ENCODE results near the gene BAX. TPM values are rescaled to one million over a fixed set of nuclear protein-coding genes. Genes with fewer than 3 reads are reported as not detected.

The BAX gene
- total and polyA plus RNA-seq, 8 donors, result 20.3 to 48.1 (median 30.7) TPM

- Histone ChIP-seq H3K36me3 (peaks cover 0 to 13% (median 12%) of the 10 kb centered on the region in 3 donors), H3K4me1 (no peaks in the 10 kb centered on the region), H3K27ac (no peak overlapping the region), H3K27me3 (no peaks in the 10 kb centered on the region), H3K9me3 (no peaks in the 10 kb centered on the region), H3K4me3 (no peak overlapping the region)
- no peak for TF ChIP-seq CTCF (IDR thresholded peaks at IDR 0.05)
- ATAC-seq (no peak), DNase-seq (no peak), FAIRE-seq (no peak)
- 95% methylated on average over 22 of the region's 22 CpGs for WGBS, 2 donors
- intact Hi-C loops (cut with DNase I), result no loop called here
Measured at GRCh38 chr19:49006905-49007304, 52.2 kb downstream of the BAX start.

- no peak for FAIRE-seq
- peaks cover 0 to 13% (median 4%) of the 10 kb centered on the region in 3 donors for H3K36me3 ChIP-seq
- 95% methylated on average over 14 to 18 of the region's 18 CpGs for WGBS, 2 donors
Measured at GRCh38 chr19:49009828-49010227, 55.2 kb downstream of the BAX start.

GRCh38 chr19:49010453-49010852 is 55.8 kb downstream of the BAX start:
- Histone ChIP-seq H3K27me3 (no peaks in the 10 kb centered on the region), H3K9me3 (no peaks in the 10 kb centered on the region), H3K27ac (no peak overlapping the region), H3K4me3 (no peak overlapping the region), H3K36me3 (peaks cover 0 to 13% (median 0%) of the 10 kb centered on the region in 3 donors), H3K4me1 (no peaks in the 10 kb centered on the region)
- FAIRE-seq, result no peak
- no peak for DNase-seq
- WGBS, 2 donors, result 92% methylated on average over 18 of the region's 18 CpGs
- TF ChIP-seq CTCF (IDR thresholded peaks at IDR 0.05), result no peak
- no peak for ATAC-seq
- intact Hi-C loops (cut with DNase I), result no loop called here

More at GRCh38 chr19:49009828-49010227, 55.2 kb downstream of the BAX start:
- intact Hi-C loops (cut with DNase I), result no loop called here
- ATAC-seq (no peak), DNase-seq (no peak)
- Histone ChIP-seq H3K9me3 (no peaks in the 10 kb centered on the region), H3K4me3 (no peak overlapping the region), H3K27ac (no peak overlapping the region), H3K27me3 (no peaks in the 10 kb centered on the region), H3K4me1 (no peaks in the 10 kb centered on the region)
- no peak for TF ChIP-seq CTCF (IDR thresholded peaks at IDR 0.05)

- FAIRE-seq, result no peak
- H3K36me3 ChIP-seq, result peaks cover 0 to 13% (median 0%) of the 10 kb centered on the region in 3 donors
- no peaks in the 10 kb centered on the region for H3K4me1 ChIP-seq
- intact Hi-C loops (cut with DNase I), result no loop called here
- ATAC-seq, result no peak
- TF ChIP-seq CTCF (IDR thresholded peaks at IDR 0.05), result no peak
- WGBS, 2 donors, result 87 to 93% methylated on average over 17 of the region's 17 CpGs
- DNase-seq, result no peak
- no peaks in the 10 kb centered on the region for H3K9me3 ChIP-seq
- no peak overlapping the region for H3K4me3 ChIP-seq
- H3K27ac ChIP-seq, result no peak overlapping the region
- H3K27me3 ChIP-seq, result no peaks in the 10 kb centered on the region
Measured at GRCh38 chr19:49011194-49011593, 56.5 kb downstream of the BAX start.

Small RNA genes within 50 kb of the gene (microRNA-seq; reads per million reads assigned to microRNA genes)
- gene MIR6798, result 0 reads per million in 2 donors

Other genes starting within 250 kb of the BAX start
- gene MAMSTR, start 235.2 kb upstream of the BAX start, total RNA-seq, result 1 to 10 TPM in 2 of 6 donors, under 1 TPM in 4; 0.51 to 2.6 (median 0.84) TPM
- gene MAMSTR, start 235.2 kb upstream of the BAX start, polyA plus RNA-seq, result 1 to 10 TPM; 1.5 to 2.3 TPM
- 1 to 10 TPM; 5.3 to 9.6 (median 6.5) TPM for gene RASIP1, start 214.3 kb upstream of the BAX start, total RNA-seq
- 10 to 100 TPM; 16.2 to 40.9 TPM for gene RASIP1, start 214.3 kb upstream of the BAX start, polyA plus RNA-seq
- gene IZUMO1, start 208.0 kb upstream of the BAX start, total RNA-seq, result 1 to 10 TPM in 4 of 6 donors, under 1 TPM in 2; 0.73 to 4.6 (median 1.9) TPM
- gene IZUMO1, start 208.0 kb upstream of the BAX start, polyA plus RNA-seq, result 1 to 10 TPM; 1.9 to 3.8 TPM
- gene FUT1, start 202.2 kb upstream of the BAX start, total RNA-seq, result 10 to 100 TPM in 4 of 6 donors, 1 to 10 TPM in 2; 6.5 to 29.7 (median 12.6) TPM
- gene FUT1, start 202.2 kb upstream of the BAX start, polyA plus RNA-seq, result 10 to 100 TPM in 1 of 2 donors, 1 to 10 TPM in 1; 7.7 to 12.7 TPM
- under 1 TPM in 1 of 6 donors, not detected in 5; 0.51 TPM for gene FGF21, start 199.4 kb upstream of the BAX start, total RNA-seq
- not detected for gene FGF21, start 199.4 kb upstream of the BAX start, polyA plus RNA-seq
- gene BCAT2, start 143.8 kb upstream of the BAX start, total RNA-seq, result 10 to 100 TPM; 26.6 to 53.8 (median 36.3) TPM
- 10 to 100 TPM; 59.7 to 91.8 TPM for gene BCAT2, start 143.8 kb upstream of the BAX start, polyA plus RNA-seq
- 1 to 10 TPM in 4 of 6 donors, under 1 TPM in 2; 0.69 to 4.0 (median 1.7) TPM for gene HSD17B14, start 118.4 kb upstream of the BAX start, total RNA-seq
- gene HSD17B14, start 118.4 kb upstream of the BAX start, polyA plus RNA-seq, result 10 to 100 TPM in 1 of 2 donors, 1 to 10 TPM in 1; 8.5 to 25.4 TPM
- 10 to 100 TPM in 2 of 6 donors, 1 to 10 TPM in 4; 5.9 to 19.7 (median 8.7) TPM for gene PLEKHA4, start 86.3 kb upstream of the BAX start, total RNA-seq
- 10 to 100 TPM; 18.2 to 28.3 TPM for gene PLEKHA4, start 86.3 kb upstream of the BAX start, polyA plus RNA-seq
- 10 to 100 TPM in 5 of 6 donors, 1 to 10 TPM in 1; 8.1 to 20.6 (median 12.4) TPM for gene PPP1R15A, start 82.5 kb upstream of the BAX start, total RNA-seq
- 10 to 100 TPM; 28.2 to 53.2 TPM for gene PPP1R15A, start 82.5 kb upstream of the BAX start, polyA plus RNA-seq
- under 1 TPM in 1 of 6 donors, not detected in 5; 0.35 TPM for gene TULP2, start 56.1 kb upstream of the BAX start, total RNA-seq
- not detected for gene TULP2, start 56.1 kb upstream of the BAX start, polyA plus RNA-seq
- gene NUCB1, start 54.6 kb upstream of the BAX start, total RNA-seq, result 100 to 1,000 TPM in 2 of 6 donors, 10 to 100 TPM in 4; 60.9 to 136 (median 79.8) TPM
- gene NUCB1, start 54.6 kb upstream of the BAX start, polyA plus RNA-seq, result 100 to 1,000 TPM; 103 to 118 TPM
- gene DHDH, start 21.2 kb upstream of the BAX start, total RNA-seq, result under 1 TPM in 1 of 6 donors, not detected in 5; 0.28 TPM
- 1 to 10 TPM in 1 of 2 donors, under 1 TPM in 1; 0.30 to 1.0 TPM for gene DHDH, start 21.2 kb upstream of the BAX start, polyA plus RNA-seq
- gene FTL, start 10.4 kb downstream of the BAX start, total RNA-seq, result 1,000 to 10,000 TPM in 1 of 6 donors, 100 to 1,000 TPM in 5; 394 to 1,427 (median 690) TPM
- 1,000 to 10,000 TPM; 1,427 to 1,473 TPM for gene FTL, start 10.4 kb downstream of the BAX start, polyA plus RNA-seq
- 10 to 100 TPM in 4 of 6 donors, 1 to 10 TPM in 2; 7.3 to 14.6 (median 12.2) TPM for gene GYS1, start 38.4 kb downstream of the BAX start, total RNA-seq
- gene GYS1, start 38.4 kb downstream of the BAX start, polyA plus RNA-seq, result 10 to 100 TPM; 14.5 to 18.2 TPM
- 10 to 100 TPM; 17.0 to 38.0 (median 29.1) TPM for gene RUVBL2, start 39.0 kb downstream of the BAX start, total RNA-seq
- gene RUVBL2, start 39.0 kb downstream of the BAX start, polyA plus RNA-seq, result 10 to 100 TPM; 43.9 to 44.9 TPM
- gene LHB, start 62.2 kb downstream of the BAX start, total RNA-seq, result 1 to 10 TPM in 5 of 6 donors, under 1 TPM in 1; 0.98 to 6.6 (median 3.5) TPM
- gene LHB, start 62.2 kb downstream of the BAX start, polyA plus RNA-seq, result 10 to 100 TPM; 30.1 to 54.4 TPM
- gene CGB3, start 69.5 kb downstream of the BAX start, total RNA-seq, result not detected
- gene CGB3, start 69.5 kb downstream of the BAX start, polyA plus RNA-seq, result not detected
- gene CGB2, start 77.0 kb downstream of the BAX start, total RNA-seq, result not detected
- gene CGB2, start 77.0 kb downstream of the BAX start, polyA plus RNA-seq, result not detected
- not detected for gene CGB1, start 82.0 kb downstream of the BAX start, total RNA-seq
- gene CGB1, start 82.0 kb downstream of the BAX start, polyA plus RNA-seq, result not detected
- gene CGB5, start 89.0 kb downstream of the BAX start, total RNA-seq, result not detected
- not detected for gene CGB5, start 89.0 kb downstream of the BAX start, polyA plus RNA-seq
- not detected for gene CGB8, start 94.2 kb downstream of the BAX start, total RNA-seq
- gene CGB8, start 94.2 kb downstream of the BAX start, polyA plus RNA-seq, result not detected
- not detected for gene CGB7, start 102.9 kb downstream of the BAX start, total RNA-seq
- under 1 TPM in 1 of 2 donors, not detected in 1; 0.38 TPM for gene CGB7, start 102.9 kb downstream of the BAX start, polyA plus RNA-seq
- gene NTF4, start 109.9 kb downstream of the BAX start, total RNA-seq, result not detected
- gene NTF4, start 109.9 kb downstream of the BAX start, polyA plus RNA-seq, result under 1 TPM in 1 of 2 donors, not detected in 1; 0.09 TPM
- not detected for gene KCNA7, start 117.8 kb downstream of the BAX start, total RNA-seq
- gene KCNA7, start 117.8 kb downstream of the BAX start, polyA plus RNA-seq, result not detected
- gene SNRNP70, start 130.6 kb downstream of the BAX start, total RNA-seq, result 100 to 1,000 TPM in 5 of 6 donors, 10 to 100 TPM in 1; 87.9 to 205 (median 136) TPM
- gene SNRNP70, start 130.6 kb downstream of the BAX start, polyA plus RNA-seq, result 100 to 1,000 TPM; 799 to 883 TPM
- 1 to 10 TPM; 4.7 to 6.5 (median 4.9) TPM for gene LIN7B, start 159.5 kb downstream of the BAX start, total RNA-seq
- 10 to 100 TPM; 19.1 to 20.7 TPM for gene LIN7B, start 159.5 kb downstream of the BAX start, polyA plus RNA-seq
- 1 to 10 TPM; 1.4 to 2.1 (median 1.6) TPM for gene C19orf73, start 164.3 kb downstream of the BAX start, total RNA-seq
- gene C19orf73, start 164.3 kb downstream of the BAX start, polyA plus RNA-seq, result 1 to 10 TPM; 4.9 to 9.8 TPM
- 1 to 10 TPM; 4.1 to 8.0 (median 6.0) TPM for gene PPFIA3, start 164.7 kb downstream of the BAX start, total RNA-seq
- 10 to 100 TPM; 27.4 to 39.7 TPM for gene PPFIA3, start 164.7 kb downstream of the BAX start, polyA plus RNA-seq
- gene HRC, start 200.5 kb downstream of the BAX start, total RNA-seq, result under 1 TPM in 5 of 6 donors, not detected in 1; 0.09 to 0.79 (median 0.25) TPM
- under 1 TPM; 0.53 to 0.61 TPM for gene HRC, start 200.5 kb downstream of the BAX start, polyA plus RNA-seq
- 10 to 100 TPM; 11.8 to 29.7 (median 15.2) TPM for gene TRPM4, start 202.9 kb downstream of the BAX start, total RNA-seq
- gene TRPM4, start 202.9 kb downstream of the BAX start, polyA plus RNA-seq, result 10 to 100 TPM; 19.2 to 47.1 TPM

All from pancreas (tissue), 10 donors.